ENCODE results near the gene JAG2.

Gene JAG2

DNA sequence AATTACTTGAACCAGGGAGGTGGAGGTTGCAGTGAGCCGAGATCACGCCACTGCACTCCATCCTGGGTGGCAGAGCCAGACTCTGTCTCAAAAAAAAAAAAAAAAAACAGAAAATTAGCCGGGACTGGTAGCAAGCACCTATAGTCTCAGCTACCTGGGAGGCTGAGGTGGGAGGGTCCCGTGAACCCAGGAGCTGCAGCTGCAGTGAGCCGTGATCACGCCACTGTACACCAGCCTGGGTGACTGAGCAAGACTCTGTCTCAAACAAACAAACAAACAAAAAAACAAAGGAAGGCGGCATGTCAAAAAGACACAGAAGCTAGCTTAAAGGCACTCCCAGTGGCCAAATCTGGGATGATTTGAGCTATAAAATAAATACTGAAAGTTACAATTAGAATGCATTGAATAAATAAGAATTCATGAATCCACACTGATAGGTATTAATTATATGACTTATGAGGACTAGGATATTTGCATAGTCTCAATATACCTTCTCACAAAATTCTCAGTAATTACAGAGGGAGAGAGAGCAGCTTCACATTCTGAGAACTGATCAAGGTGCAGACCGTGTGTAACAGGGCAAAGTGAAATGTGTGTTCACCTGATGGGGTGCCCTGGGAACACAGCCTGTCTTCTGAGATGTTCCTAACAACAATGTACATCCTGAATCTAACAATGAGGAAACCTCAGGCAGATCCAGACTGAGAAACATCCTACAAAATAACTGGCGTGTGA lies 60.6 kb downstream of the JAG2 start:
- no peak for TF ChIP-seq EZH2 (IDR thresholded peaks at IDR 0.05)
- no peak for TF ChIP-seq POLR2AphosphoS5 (IDR thresholded peaks at IDR 0.05; ENCODE audit: borderline replicate concordance, low read depth, low read length)
- TF ChIP-seq FOXP2 (optimal IDR thresholded peaks at IDR 0.05; ENCODE audit: control extremely low read depth, extremely low read length, insufficient read depth), result no peak
- Histone ChIP-seq H3K36me3 (ENCODE audit: insufficient read depth, low read length) (no peaks in the 10 kb centered on the region), H3K27ac (no peak overlapping the region), H3K9ac (ENCODE audit: insufficient read length) (no peak overlapping the region), H3K9me3 (ENCODE audit: low read depth, low read length) (no peaks in the 10 kb centered on the region), H3K4me3 (no peak overlapping the region)
- DNase-seq (ENCODE audit: low read depth, low spot score), result no peak

DNA sequence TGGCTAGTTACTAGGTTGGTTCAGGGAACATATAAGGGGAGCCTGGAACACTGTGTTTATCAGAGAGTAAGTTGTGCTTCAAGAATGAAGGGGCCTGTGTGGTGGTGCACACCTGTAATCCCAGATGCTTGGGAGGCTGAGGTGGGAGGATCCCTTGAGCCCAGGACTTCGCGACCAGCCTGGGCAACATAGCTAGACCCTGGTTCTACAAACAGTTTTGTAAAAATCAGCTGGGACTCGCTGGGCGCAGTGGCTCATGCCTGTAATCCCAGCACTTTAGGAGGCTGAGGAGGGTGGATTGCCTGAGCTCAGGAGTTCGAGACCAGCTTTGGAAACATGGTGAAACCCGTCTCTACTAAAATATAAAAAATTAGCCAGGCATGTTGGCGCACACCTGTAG lies 61.2 kb downstream of the JAG2 start:
- Histone ChIP-seq H3K4me3 (no peak overlapping the region), H3K9me3 (ENCODE audit: low read depth, low read length) (no peaks in the 10 kb centered on the region), H3K27ac (no peak overlapping the region), H3K9ac (ENCODE audit: insufficient read length) (no peak overlapping the region), H3K36me3 (ENCODE audit: insufficient read depth, low read length) (no peaks in the 10 kb centered on the region)
- TF ChIP-seq EZH2 (IDR thresholded peaks at IDR 0.05) (no peak), POLR2AphosphoS5 (IDR thresholded peaks at IDR 0.05; ENCODE audit: borderline replicate concordance, low read depth, low read length) (no peak), FOXP2 (optimal IDR thresholded peaks at IDR 0.05; ENCODE audit: control extremely low read depth, extremely low read length, insufficient read depth) (no peak)
- DNase-seq (ENCODE audit: low read depth, low spot score), result no peak

DNA sequence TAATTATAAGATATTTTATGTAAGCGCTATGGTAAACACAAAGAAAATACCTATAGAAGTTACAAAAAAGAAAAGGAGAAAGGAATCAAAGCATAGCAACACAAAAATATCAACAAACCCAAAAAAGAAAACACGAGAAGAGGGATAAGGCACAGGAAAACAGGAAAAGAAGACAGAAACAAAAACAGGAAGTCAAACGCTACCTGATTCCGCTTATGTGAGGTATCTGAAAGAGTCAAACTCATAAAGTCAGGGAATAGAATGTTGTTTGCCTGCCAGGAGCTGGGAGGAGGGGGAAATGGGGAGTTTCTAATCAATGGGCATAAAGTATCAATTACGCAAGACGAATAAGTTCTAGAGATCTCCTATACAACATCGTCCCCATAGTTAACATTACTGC lies 63.4 kb downstream of the JAG2 start:
- no peak overlapping the region for H3K4me3 ChIP-seq
- no peaks in the 10 kb centered on the region for H3K9me3 ChIP-seq (ENCODE audit: low read depth, low read length)
- no peak for DNase-seq (ENCODE audit: low read depth, low spot score)
- H3K27ac ChIP-seq, result no peak overlapping the region
- H3K36me3 ChIP-seq (ENCODE audit: insufficient read depth, low read length), result no peaks in the 10 kb centered on the region
- no peak overlapping the region for H3K9ac ChIP-seq (ENCODE audit: insufficient read length)
- TF ChIP-seq POLR2AphosphoS5 (IDR thresholded peaks at IDR 0.05; ENCODE audit: borderline replicate concordance, low read depth, low read length) (no peak), EZH2 (IDR thresholded peaks at IDR 0.05) (no peak), FOXP2 (optimal IDR thresholded peaks at IDR 0.05; ENCODE audit: control extremely low read depth, extremely low read length, insufficient read depth) (no peak)

DNA sequence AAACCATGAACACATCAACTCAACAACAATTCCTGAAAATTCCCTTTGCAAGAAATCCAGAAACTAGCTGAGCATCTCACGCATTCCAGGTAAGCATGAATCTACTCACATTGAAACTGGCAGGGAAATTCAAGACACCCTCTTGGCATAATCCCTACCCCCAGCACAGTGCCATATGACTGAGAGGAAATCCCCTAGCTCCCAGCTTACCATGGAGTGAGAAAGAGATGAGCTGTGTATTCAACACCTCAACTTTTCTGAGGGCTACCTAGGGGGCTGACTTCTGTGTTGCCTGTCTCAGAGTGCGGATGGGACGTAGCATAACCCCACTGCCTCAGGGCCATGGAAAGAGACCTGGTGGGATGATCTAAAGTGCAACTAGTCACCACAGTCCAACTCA lies 65.7 kb downstream of the JAG2 start:
- H3K4me3 ChIP-seq, result no peak overlapping the region
- no peak for DNase-seq (ENCODE audit: low read depth, low spot score)
- no peak for TF ChIP-seq POLR2AphosphoS5 (IDR thresholded peaks at IDR 0.05; ENCODE audit: borderline replicate concordance, low read depth, low read length)
- TF ChIP-seq EZH2 (IDR thresholded peaks at IDR 0.05), result no peak
- no peak for TF ChIP-seq FOXP2 (optimal IDR thresholded peaks at IDR 0.05; ENCODE audit: control extremely low read depth, extremely low read length, insufficient read depth)
- no peaks in the 10 kb centered on the region for H3K9me3 ChIP-seq (ENCODE audit: low read depth, low read length)
- no peak overlapping the region for H3K27ac ChIP-seq
- no peaks in the 10 kb centered on the region for H3K36me3 ChIP-seq (ENCODE audit: insufficient read depth, low read length)
- H3K9ac ChIP-seq (ENCODE audit: insufficient read length), result no peak overlapping the region

DNA sequence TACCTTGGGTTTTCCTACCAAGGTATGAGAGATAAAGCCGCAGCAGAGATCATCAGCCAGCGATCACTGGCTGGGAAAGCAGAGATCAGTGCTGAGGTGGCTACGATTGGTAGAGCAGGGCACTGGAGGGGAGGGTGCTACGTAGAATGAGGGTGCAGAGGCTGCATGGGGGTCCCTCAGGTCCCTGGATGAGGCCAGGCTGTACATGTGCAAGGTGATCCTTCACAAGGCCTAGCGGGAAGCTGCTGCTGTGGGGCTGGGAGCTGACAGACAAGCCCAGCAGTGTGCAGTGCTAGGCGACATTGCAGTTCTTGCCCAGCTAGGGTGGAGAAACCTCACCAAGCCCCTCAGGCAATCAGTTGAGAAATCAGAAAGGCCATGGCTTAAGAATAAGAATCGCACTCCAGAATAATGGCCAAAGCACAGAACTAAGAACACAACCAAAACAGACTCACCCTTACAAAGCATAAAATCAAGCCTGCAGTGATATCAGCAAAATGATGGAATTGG lies 66.2 kb downstream of the JAG2 start:
- TF ChIP-seq FOXP2 (optimal IDR thresholded peaks at IDR 0.05; ENCODE audit: control extremely low read depth, extremely low read length, insufficient read depth), result no peak
- TF ChIP-seq POLR2AphosphoS5 (IDR thresholded peaks at IDR 0.05; ENCODE audit: borderline replicate concordance, low read depth, low read length), result no peak
- no peak for TF ChIP-seq EZH2 (IDR thresholded peaks at IDR 0.05)
- Histone ChIP-seq H3K36me3 (ENCODE audit: insufficient read depth, low read length) (no peaks in the 10 kb centered on the region), H3K9ac (ENCODE audit: insufficient read length) (no peak overlapping the region), H3K9me3 (ENCODE audit: low read depth, low read length) (no peaks in the 10 kb centered on the region), H3K27ac (no peak overlapping the region), H3K4me3 (no peak overlapping the region)
- no peak for DNase-seq (ENCODE audit: low read depth, low spot score)

DNA sequence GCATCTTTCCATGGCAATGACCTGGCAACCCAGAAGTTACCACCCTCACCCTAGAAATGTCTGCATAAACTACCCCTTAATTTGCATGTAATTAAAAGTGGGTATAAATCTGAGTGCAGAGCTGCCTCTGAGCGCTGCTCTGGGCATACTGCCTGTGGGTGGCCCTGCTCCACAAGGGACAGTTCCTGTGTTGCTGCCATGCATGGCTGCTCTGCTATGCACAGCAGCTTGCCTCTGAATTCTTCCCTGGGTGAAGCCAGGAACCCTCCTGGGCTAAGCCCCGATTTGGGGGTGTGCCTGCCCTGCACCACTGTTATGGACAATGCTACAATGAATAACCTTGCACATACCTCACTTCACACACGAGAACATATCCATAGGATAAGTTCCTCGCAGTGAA lies 67.7 kb downstream of the JAG2 start:
- no peak overlapping the region for H3K27ac ChIP-seq
- no peaks in the 10 kb centered on the region for H3K9me3 ChIP-seq (ENCODE audit: low read depth, low read length)
- TF ChIP-seq EZH2 (IDR thresholded peaks at IDR 0.05) (no peak), FOXP2 (optimal IDR thresholded peaks at IDR 0.05; ENCODE audit: control extremely low read depth, extremely low read length, insufficient read depth) (no peak), POLR2AphosphoS5 (IDR thresholded peaks at IDR 0.05; ENCODE audit: borderline replicate concordance, low read depth, low read length) (no peak)
- H3K4me3 ChIP-seq, result no peak overlapping the region
- DNase-seq (ENCODE audit: low read depth, low spot score), result no peak
- no peak overlapping the region for H3K9ac ChIP-seq (ENCODE audit: insufficient read length)
- no peaks in the 10 kb centered on the region for H3K36me3 ChIP-seq (ENCODE audit: insufficient read depth, low read length)

GRCh38 chr14:105099778-105100177 lies 68.8 kb downstream of the JAG2 start:
- Histone ChIP-seq H3K9ac (ENCODE audit: insufficient read length) (no peak overlapping the region), H3K4me3 (no peak overlapping the region), H3K36me3 (ENCODE audit: insufficient read depth, low read length) (no peaks in the 10 kb centered on the region), H3K27ac (no peak overlapping the region), H3K9me3 (ENCODE audit: low read depth, low read length) (no peaks in the 10 kb centered on the region)
- TF ChIP-seq FOXP2 (optimal IDR thresholded peaks at IDR 0.05; ENCODE audit: control extremely low read depth, extremely low read length, insufficient read depth) (no peak), POLR2AphosphoS5 (IDR thresholded peaks at IDR 0.05; ENCODE audit: borderline replicate concordance, low read depth, low read length) (no peak), EZH2 (IDR thresholded peaks at IDR 0.05) (no peak)
- no peak for DNase-seq (ENCODE audit: low read depth, low spot score)

GRCh38 chr14:105098316-105098715 lies 70.3 kb downstream of the JAG2 start:
- no peak for DNase-seq (ENCODE audit: low read depth, low spot score)
- no peaks in the 10 kb centered on the region for H3K9me3 ChIP-seq (ENCODE audit: low read depth, low read length)
- TF ChIP-seq EZH2 (IDR thresholded peaks at IDR 0.05) (no peak), POLR2AphosphoS5 (IDR thresholded peaks at IDR 0.05; ENCODE audit: borderline replicate concordance, low read depth, low read length) (no peak), FOXP2 (optimal IDR thresholded peaks at IDR 0.05; ENCODE audit: control extremely low read depth, extremely low read length, insufficient read depth) (no peak)
- H3K36me3 ChIP-seq (ENCODE audit: insufficient read depth, low read length), result no peaks in the 10 kb centered on the region
- H3K4me3 ChIP-seq, result no peak overlapping the region
- no peak overlapping the region for H3K9ac ChIP-seq (ENCODE audit: insufficient read length)
- no peak overlapping the region for H3K27ac ChIP-seq

DNA sequence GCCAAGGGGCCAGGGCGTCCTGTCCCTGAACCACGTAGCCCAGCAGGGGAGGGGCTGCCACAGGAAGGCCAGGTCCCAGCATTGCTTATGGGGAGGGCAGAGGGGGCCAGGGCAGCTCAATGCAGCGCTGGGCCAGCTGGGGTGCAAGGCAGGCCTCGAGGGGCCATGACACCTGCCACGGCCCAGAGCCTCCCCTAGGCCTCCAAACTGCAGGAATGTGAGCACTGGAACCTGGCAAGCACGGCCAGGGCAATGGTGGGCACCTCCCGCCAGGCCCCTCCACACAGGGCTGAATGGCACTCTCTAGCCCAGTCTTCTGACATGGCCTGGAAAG lies 70.8 kb downstream of the JAG2 start:
- Histone ChIP-seq H3K36me3 (ENCODE audit: insufficient read depth, low read length) (no peaks in the 10 kb centered on the region), H3K27ac (no peak overlapping the region), H3K4me3 (no peak overlapping the region), H3K9me3 (ENCODE audit: low read depth, low read length) (no peaks in the 10 kb centered on the region), H3K9ac (ENCODE audit: insufficient read length) (no peak overlapping the region)
- TF ChIP-seq POLR2AphosphoS5 (IDR thresholded peaks at IDR 0.05; ENCODE audit: borderline replicate concordance, low read depth, low read length), result no peak
- DNase-seq (ENCODE audit: low read depth, low spot score), result no peak
